GM18867 (cell line): ENCODE measurements around the gene TBC1D5.
"Not testable (repeated sequence)": the region's sequence is repeated elsewhere in the genome, so short reads cannot be mapped to it uniquely, and the experiment has no call there.

Experiments
- ATAC-seq: cut with Tn5 transposase; IDR thresholded peaks from one replicate; pipeline ENCODE4 v1.9.1; 2021; ENCODE audit warnings: mild to moderate bottlenecking, moderate library complexity; ENCODE audit not compliant: unreplicated experiment

TBC1D5 gene

DNA sequence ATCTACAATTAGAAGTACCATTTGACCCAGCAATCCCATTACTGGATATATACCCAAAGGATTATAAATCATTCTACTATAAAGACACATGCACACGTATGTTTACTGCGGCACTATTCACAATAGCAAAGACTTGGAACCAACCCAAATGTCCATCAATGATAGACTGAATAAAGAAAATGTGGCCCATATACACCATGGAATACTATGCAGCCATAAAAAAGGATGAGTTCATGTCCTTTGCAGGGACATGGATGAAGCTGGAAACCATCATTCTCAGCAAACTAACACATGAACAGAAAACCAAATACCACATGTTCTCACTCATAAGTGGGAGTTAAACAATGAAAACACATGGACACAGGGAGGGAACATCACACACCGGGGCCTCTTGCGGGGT is 92.7 kb downstream of the TBC1D5 start:
- ATAC-seq: not testable (repeated sequence)

DNA sequence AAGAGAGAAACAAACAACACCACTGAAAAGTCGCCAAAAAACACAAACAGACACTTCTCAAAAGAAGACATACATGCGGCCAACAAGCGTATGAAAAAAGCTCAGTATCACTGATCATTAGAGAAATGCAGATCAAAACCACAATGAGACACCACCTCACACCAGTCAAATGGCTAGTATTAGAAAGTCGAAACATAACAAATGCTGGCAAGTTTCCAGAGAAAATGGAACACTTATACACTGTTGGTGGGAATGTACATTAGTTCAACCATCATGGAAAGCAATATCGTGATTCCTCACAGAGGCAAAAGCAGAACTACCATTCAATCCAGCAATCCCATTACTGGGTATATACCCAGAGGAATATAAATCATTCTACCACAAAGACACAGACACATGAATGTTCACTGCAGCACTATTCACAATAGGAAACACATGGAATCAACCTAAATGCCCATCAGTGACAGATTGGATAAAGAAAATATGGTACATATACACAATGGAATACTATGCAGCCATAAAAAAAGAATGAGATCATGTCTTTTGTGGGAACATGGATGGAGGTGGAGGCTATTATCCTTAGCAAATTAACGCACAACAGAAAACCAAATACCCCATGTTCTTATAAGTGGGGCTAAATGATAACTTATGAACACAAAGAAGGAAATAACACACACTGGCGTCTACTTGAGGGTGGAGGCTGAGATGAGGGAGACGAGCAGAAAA is 93.6 kb downstream of the TBC1D5 start:
- ATAC-seq: not testable (repeated sequence)

DNA sequence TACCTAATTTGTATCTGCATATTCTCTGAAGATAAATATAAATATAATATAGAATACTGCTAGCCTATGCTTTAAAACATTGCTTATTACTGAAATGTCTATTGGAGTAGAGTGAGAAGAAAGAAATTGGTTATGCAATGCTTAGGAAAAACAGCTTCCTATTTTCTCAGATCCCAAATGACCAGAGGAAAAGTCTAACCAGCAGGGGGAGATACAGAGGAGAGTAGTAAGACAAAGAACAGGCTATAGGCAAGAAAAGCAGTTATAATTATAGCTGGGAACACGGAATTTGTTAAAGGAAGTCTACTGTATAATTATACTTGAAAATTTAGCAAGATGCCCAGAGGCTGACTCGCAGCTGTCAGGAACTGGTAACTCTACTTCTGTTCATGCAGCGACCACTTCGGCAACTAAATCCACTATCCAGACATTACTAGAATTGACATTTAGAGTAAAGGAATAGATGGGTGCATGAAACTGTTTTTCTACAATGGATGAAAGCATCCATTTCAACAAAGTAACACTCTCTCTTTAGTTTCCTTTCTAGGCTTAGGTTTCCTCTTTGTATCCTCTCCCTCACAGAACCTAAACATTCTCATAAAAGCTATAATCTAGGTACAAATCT is 97.2 kb downstream of the TBC1D5 start:
- ATAC-seq: no peak

DNA sequence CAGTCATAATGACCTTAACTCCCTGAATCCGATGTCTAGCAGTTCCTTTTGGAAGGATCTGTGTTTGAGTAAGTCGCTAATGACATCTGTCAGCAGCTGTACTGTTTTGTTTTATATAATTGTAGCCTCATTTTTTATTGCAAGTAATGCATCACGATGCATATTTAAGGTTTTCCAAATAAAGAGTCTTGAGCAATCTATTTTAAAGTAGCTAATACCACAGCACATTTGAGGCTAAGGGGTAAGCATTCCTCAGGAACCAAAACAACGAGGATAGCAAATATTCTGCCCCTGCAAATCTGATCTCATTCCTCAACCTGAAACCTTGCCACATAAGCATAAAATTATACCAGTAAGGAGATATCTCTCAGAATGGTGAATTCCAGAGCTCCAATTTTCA is 98.7 kb downstream of the TBC1D5 start:
- no peak for ATAC-seq

DNA sequence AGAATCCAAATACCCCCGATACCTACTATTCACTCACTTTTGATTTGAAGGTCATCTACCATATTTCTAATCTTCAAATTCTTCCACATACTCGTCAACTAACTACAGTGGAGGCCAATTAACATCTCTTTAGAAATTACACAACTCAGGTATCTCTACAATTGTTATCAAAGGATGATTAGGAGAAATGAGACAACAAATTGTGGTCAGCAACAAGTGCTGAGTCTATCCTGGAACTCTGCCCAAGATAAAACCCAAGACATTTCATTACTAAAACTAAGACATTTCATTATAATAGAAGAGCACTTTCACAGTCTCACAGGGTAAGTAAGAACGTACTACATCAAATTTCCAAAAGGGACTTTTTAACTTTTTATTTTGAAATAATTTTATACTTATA is 100.0 kb downstream of the TBC1D5 start:
- ATAC-seq: no peak

DNA sequence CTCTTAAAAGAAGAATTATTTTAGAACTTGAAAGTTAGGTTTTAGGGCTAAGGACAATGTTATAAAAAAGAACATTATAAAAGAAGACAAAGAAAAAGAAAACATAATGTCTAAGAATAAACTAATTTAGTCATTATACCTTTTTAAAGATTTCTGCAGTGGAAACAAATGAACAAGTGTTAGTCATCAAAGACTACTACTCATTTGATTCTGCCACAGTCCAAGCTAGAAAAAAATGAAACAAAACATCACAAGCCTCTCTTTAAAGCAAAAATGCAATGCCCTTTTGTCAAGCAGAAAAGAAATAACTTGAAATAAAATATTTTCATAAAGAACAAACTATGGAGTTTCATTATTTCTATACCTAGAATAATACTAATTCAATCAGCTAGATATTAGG is 102.0 kb downstream of the TBC1D5 start:
- no peak for ATAC-seq

DNA sequence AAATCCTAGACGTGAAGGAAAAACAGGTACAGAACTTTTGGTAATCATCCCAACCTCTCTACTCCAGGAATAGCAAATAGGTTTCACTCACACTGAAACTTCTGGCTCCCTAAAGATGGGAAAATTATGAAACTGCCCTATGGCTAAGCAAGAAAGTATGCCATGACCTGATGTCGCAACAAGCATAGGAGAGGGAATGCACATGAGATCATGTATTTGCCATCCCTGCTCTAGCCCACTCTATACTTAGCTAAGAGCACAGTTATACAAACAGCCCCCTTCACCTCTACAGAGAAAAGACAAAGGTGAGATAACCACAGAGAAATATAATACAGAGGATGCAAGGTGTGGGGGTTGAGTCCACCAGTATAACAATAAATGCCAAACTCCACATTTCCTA is 102.7 kb downstream of the TBC1D5 start:
- no peak for ATAC-seq

DNA sequence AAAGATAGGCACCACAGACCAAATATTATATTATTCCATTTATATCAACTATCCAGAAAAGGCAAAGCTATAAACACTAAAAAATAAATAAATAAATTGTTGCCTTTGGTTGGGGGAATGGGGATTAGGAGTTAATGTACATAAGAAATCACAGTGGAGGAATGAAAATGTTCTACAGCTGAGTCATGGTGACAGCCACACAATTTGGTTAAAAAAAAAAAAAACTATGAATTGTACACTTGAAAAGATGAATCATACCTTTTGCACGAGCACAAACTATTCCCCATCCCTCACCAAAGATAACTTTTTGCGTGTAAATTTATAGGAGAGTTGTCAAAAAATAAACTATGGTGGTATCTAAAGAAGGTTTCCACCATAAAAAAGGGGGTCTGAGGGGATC is 103.2 kb downstream of the TBC1D5 start:
- ATAC-seq: no peak

DNA sequence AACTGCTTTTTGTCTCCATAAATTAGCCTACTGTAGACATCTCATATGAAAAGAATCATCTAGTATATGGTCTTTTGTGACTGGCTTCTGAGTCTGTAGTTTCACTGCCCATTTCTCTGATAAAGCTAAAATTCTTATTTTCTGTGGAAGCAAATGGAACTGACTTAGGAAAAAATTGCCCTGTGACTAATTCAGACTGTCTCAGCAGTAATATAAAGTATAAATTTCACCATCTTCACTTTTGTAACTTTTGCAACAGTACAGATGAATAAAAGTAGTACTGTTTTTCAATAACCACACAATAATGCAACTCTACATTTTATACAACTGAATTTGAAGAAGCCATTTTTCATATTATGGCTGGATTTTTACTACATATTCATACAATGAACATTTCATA is 104.1 kb downstream of the TBC1D5 start:
- ATAC-seq: no peak

DNA sequence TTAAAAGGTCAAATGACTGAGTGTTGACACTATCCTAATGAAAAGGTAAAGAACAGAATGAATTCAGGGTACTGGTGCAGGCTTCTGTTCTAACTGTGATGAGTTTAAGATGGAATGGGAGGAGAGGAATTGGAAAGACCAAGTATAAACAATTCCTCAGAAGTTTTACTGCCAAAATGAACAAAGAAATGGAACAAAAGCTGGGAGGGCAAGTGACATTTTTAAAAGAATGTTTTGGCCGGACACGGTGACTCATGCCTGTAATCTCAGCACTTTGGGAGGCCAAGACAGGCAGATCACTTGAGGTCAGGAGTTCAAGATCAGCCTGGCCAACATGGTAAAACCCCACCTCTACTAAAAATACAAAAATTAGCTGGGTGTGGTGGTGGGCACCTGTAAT is 106.8 kb downstream of the TBC1D5 start:
- not testable (repeated sequence) for ATAC-seq

DNA sequence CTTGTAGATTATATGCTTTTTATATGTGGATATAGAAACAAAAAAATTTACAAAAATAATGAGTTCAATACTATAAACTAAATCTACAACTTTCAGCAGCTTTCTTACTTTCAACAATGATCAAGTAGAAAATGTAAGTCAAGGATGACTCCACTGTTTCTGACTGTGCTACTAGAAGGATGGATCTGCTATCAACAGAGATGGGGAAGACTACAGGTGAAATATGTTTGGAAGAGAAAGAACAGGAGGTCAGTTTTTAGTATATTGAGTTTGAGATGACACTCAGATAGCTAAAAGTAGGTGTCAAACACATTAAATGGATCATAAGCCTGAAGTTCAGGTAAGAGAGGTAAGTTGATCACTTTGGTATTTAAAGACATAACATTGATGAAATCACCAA is 107.5 kb downstream of the TBC1D5 start:
- ATAC-seq: no peak

DNA sequence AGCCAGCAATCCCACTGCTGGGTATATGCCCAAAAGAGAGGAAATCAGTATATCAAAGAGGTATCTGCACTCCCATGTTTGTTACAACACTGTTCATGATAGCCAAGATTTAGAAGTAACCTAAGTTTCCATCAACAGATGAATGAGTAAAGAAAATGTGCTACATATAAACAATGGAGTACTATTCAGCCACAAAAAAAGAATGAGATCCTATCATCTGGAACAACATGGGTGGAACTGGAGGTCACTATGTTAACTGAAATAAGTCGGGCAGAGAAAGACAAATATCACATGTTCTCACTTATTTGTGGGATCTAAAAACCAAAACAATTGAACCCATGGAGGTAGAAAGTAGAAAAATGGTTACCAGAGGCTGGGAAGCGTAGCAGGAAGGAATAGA is 108.2 kb downstream of the TBC1D5 start:
- no peak for ATAC-seq

DNA sequence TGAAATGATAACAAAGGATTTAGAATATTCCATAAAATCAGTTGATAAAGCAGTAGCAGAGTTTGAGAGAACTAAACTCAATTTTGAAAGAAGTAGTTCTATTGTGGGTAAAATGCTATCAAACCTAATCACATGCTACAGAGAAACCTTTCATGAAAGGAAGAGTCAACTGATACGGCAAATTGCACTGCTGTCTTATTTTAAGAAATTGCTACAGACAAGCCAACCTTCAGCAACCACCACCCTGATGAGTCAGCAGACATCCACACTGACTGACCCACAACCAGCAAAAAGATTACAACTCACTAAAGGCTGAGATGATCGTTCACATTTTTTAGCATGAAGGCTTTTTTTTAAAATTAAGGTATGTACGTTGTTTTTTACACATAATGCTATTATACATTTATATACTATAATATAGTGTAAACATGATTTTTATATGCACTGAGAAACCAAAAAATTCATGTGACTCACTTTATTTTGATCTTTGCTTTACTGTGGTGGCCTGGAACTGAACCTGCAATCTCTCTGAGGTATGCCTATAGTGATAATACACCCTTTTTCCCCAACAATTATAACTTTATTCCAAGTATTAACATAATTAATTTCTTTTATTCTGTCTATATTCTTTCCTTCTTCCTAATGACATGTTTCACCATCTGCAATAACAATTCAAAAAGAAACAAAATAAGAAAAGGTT is 109.9 kb downstream of the TBC1D5 start:
- no peak for ATAC-seq

DNA sequence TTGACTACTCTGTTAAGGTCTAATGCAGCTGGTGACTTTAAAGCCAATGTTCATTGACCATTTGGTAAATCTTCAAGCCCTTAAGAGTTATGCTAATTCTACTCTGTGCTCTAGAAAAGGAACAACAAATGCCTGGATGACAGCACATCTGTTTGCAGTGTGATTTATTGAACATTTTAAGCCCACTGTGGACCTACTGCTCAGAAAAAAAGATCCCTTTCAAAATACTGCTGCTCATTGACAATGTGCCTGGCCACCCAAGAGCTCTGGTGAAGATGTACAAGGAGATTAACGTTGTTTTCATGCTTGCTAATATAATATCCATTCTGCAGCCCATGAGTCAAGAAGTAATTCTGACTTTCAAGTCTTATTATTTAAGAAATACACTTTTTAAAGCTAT is 110.8 kb downstream of the TBC1D5 start:
- ATAC-seq: no peak

DNA sequence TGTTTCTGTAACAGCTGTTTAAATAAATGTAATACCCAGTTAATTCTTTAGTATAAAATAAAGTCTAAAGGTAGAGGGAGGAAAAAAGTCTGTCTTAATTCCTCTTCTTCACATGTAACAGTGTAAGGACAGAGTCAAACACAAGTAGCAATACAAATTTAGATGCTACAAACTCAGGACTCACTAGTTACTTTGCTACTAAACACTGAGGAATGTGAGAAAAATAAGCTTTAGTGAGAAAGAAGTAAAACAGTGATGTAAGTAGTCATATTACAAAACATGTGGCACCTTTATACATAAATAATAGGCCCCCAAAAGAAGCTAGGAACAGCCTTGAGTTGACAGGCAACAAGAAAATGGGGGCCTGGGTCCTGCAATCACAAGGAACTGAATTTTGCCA is 113.0 kb downstream of the TBC1D5 start:
- no peak for ATAC-seq

DNA sequence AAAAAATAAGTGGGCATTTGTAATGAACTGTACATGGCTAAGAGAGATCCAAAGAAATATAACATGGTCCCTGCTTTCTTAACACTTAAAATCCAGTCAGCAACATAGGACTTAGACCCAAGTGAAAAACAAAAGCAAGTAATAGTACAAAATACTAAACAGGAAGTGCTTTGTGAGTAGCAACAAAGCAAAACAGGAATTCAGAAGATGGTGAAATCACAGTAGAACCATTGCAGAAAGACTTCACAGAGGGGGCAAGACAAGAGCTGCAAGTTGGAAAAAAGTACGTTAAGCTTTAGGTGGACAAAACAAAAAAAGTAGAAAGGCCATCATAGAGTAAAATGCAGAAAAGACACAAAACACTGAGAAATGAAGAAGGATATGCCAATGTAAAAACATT is 116.0 kb downstream of the TBC1D5 start:
- ATAC-seq: no peak

DNA sequence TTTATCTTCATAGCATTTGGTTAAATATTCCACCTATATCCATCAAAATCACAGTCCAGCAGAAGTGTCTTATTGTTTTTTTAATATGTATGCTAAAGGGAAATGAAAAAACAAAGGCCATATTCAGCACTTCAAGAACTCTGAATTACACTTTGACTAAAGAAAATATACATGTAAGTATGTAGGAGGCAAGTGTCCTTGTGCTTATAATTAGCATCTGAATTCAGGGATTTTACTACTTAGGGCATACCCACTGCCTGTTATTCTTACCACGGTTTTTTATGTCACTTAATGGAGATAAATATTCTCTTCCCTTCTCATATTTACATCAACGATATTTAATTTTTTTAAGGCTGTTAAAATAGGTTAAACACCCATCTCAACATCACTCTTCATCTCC is 117.3 kb downstream of the TBC1D5 start:
- ATAC-seq: no peak

DNA sequence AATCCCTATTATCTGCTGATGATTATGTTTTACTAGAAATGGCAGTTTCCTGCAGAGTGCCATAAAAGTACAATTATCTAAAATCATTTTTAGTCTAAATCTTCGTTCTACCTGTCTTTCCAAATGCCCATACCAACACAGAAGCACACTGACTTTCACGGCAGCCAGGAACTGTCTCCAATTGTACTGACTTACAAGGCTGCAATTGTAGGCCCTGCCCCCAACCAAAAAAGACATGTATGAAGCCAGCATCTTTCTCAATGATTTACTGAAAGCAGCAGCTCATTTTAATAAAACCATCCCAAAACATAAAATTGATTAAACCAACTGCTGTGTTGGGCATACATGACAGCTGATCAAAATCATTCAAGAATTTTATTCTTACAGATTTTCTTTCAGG is 119.0 kb downstream of the TBC1D5 start:
- ATAC-seq: no peak

DNA sequence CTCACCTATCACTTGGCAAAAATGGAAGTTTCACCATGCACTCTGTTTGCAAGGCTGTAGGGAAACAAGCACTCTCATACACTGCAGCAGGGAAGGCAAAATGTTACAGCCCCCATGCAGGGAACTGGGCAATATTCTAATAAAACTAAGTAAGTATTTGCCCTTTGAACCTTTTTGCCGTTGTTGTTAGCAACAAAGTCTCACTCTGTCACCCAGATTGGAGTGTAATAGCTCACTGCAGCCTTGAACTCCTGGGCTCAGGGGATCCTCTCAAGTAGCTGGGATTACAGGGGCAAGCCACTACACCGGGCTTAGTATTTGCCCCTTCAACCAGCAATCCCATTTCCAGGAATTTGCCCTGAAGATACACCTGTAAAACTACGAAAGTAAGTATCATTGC is 122.5 kb downstream of the TBC1D5 start:
- ATAC-seq: no peak

DNA sequence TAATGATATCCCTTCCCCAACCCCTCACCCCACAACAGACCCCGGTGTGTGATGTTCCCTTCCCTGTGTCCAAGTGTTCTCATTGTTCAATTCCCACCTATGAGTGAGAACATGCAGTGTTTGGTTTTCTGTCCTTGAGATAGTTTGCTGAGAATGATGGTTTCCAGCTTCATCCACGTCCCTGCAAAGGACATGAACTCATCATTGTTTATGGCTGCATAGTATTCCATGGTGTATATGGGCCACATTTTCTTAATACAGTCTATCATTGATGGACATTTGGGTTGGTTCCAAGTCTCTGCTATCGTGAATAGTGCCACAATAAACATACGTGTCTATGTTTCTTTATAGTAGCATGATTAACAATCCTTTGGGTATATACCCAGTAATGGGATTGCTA is 129.4 kb downstream of the TBC1D5 start:
- ATAC-seq: not testable (repeated sequence)

DNA sequence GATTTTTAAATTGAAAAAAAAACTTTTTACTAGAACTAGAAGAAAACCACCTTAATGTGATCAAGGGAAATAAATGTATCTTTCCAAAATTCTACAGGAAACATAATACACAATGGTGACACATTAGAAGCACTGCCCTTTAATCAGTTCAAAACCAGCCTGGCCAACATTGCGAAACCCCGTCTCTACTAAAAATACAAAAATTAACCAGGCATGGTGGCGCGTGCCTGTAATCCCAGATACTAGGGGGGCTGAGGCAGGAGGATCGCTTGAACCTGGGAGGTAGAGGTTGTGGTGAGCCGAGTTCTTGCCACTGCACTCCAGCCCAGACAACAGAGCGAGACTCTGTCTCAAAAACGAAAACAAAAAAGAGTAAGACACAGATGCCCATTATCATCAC is 134.5 kb downstream of the TBC1D5 start:
- ATAC-seq: no peak

DNA sequence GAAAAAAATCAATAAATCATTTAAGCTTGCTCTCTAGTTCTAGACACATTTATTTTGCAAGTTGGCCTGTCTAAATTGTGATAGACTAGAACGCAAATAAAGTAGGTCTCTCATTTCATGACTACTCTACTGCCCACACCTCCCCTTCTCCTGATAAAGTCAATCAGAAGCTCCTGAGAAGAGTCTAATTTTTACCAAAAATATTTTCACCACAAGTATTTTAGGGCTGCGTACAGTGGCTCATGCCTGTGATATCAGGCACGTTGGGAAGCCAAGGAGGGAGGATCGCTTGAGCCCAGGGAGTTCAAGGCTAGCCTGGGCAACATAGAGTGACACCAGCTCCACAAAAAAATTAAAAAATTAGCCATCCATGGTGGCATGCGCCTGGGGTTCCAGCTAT is 136.5 kb downstream of the TBC1D5 start:
- no peak for ATAC-seq
